RWPE2 (cell line): ENCODE results near the gene HARBI1.

Source experiments
- ATAC-seq: fragments of 200-7000 bp; cut with Tn5 transposase; 3 replicates; pipeline ENCODE4 v1.9.1; 2021; ENCODE audit warnings: low read depth
- DNase-seq: peaks from one replicate; pipeline ENCODE4 v3.0.0-alpha.2; 2020; ENCODE audit warnings: low spot score
- H3K27ac ChIP-seq: fragments of 450-650 bp; 2 replicates; pipeline ENCODE4 v1.5.1; 2017; ENCODE audit warnings: mild to moderate bottlenecking; ENCODE audit not compliant: poor library complexity, severe bottlenecking
- H3K27me3 ChIP-seq: fragments of 250-450 bp; sonication (Bioruptor Pico); 2 replicates; pipeline ENCODE4 v1.5.1; 2021; ENCODE audit warnings: mild to moderate bottlenecking, moderate library complexity; ENCODE audit not compliant: insufficient read depth, poor library complexity, severe bottlenecking
- H3K36me3 ChIP-seq: fragments of 250-450 bp; sonication (Bioruptor Pico); 2 replicates; pipeline ENCODE4 v1.5.1; 2020; ENCODE audit warnings: low read depth, mild to moderate bottlenecking, moderate library complexity
- H3K4me1 ChIP-seq: fragments of 250-450 bp; sonication (Bioruptor Pico); 2 replicates; pipeline ENCODE4 v1.5.1; 2021; ENCODE audit warnings: mild to moderate bottlenecking, moderate library complexity; ENCODE audit not compliant: insufficient read depth, poor library complexity, severe bottlenecking
- H3K4me3 ChIP-seq: fragments of 250-450 bp; sonication (Bioruptor Pico); 2 replicates; pipeline ENCODE4 v1.5.1; 2021; ENCODE audit warnings: mild to moderate bottlenecking, moderate library complexity; ENCODE audit not compliant: severe bottlenecking
- H3K9me3 ChIP-seq: fragments of 250-450 bp; sonication (Bioruptor Pico); 2 replicates; pipeline ENCODE4 v1.5.1; 2021; ENCODE audit warnings: mild to moderate bottlenecking, moderate library complexity; ENCODE audit not compliant: severe bottlenecking
- CTCF ChIP-seq: fragments of 450-650 bp; IDR thresholded peaks from one replicate; pipeline ENCODE4 v1.5.1; 2017; ENCODE audit warnings: mild to moderate bottlenecking, moderate library complexity; ENCODE audit not compliant: poor library complexity, severe bottlenecking

HARBI1 gene

GRCh38 chr11:46600194-46600960 is 16.6 kb downstream of the HARBI1 start:
- Histone ChIP-seq H3K27ac (no peak overlapping the region), H3K9me3 (no peaks in the 10 kb centered on the region), H3K36me3 (no peaks in the 10 kb centered on the region), H3K4me1 (no peaks in the 10 kb centered on the region), H3K27me3 (no peaks in the 10 kb centered on the region), H3K4me3 (no peak overlapping the region)
- ATAC-seq (no peak), DNase-seq (no peak)
- TF ChIP-seq CTCF, result no peak

GRCh38 chr11:46599340-46600193 is 17.5 kb downstream of the HARBI1 start:
- TF ChIP-seq CTCF, result no peak
- Histone ChIP-seq H3K36me3 (no peaks in the 10 kb centered on the region), H3K9me3 (no peaks in the 10 kb centered on the region), H3K27me3 (no peaks in the 10 kb centered on the region), H3K4me3 (no peak overlapping the region), H3K4me1 (no peaks in the 10 kb centered on the region), H3K27ac (no peak overlapping the region)
- ATAC-seq (no peak), DNase-seq (no peak)

GRCh38 chr11:46597609-46598219 is 19.3 kb downstream of the HARBI1 start:
- ATAC-seq (no peak), DNase-seq (no peak)
- Histone ChIP-seq H3K27ac (no peak overlapping the region), H3K27me3 (no peaks in the 10 kb centered on the region), H3K4me3 (no peak overlapping the region), H3K4me1 (peaks cover 8% of the 10 kb centered on the region), H3K36me3 (no peaks in the 10 kb centered on the region), H3K9me3 (no peaks in the 10 kb centered on the region)
- TF ChIP-seq CTCF, result no peak

GRCh38 chr11:46597155-46597554 is 19.9 kb downstream of the HARBI1 start:
- no peak for TF ChIP-seq CTCF
- H3K4me1 ChIP-seq, result peaks cover 13% of the 10 kb centered on the region
- no peak overlapping the region for H3K4me3 ChIP-seq
- no peaks in the 10 kb centered on the region for H3K27me3 ChIP-seq
- ATAC-seq (no peak), DNase-seq (no peak)
- no peak overlapping the region for H3K27ac ChIP-seq
- H3K36me3 ChIP-seq, result no peaks in the 10 kb centered on the region
- H3K9me3 ChIP-seq, result no peaks in the 10 kb centered on the region
